Parathyroid adenoma (tissue), 2 donors: ENCODE measurements around the gene BSND.

Experiments used
- H2AFZ ChIP-seq: fragments of 300-600 bp; sonication (generic); one replicate; pipeline ENCODE4 v1.7.0; 2017; ENCODE audit warnings: antibody characterized with exemption, mild to moderate bottlenecking
- H3K27ac ChIP-seq: fragments of 300-600 bp; sonication (generic); one replicate; pipeline ENCODE4 v1.7.0; 2017
- H3K27me3 ChIP-seq: fragments of 300-600 bp; sonication (generic); one replicate; pipeline ENCODE4 v1.7.0; 2017; ENCODE audit warnings: low read length; ENCODE audit not compliant: control insufficient read depth, insufficient read depth
- H3K36me3 ChIP-seq: fragments of 300-600 bp; sonication (generic); one replicate; pipeline ENCODE4 v1.7.0; 2017; ENCODE audit warnings: low read length; ENCODE audit not compliant: control insufficient read depth, insufficient read depth
- H3K4me1 ChIP-seq: fragments of 300-600 bp; sonication (generic); one replicate; pipeline ENCODE4 v1.7.0; 2017; ENCODE audit warnings: control low read depth
- H3K4me2 ChIP-seq: fragments of 300-600 bp; sonication (generic); one replicate; pipeline ENCODE4 v1.7.0; 2017; ENCODE audit warnings: low read length
- H3K4me3 ChIP-seq: fragments of 300-600 bp; sonication (generic); one replicate; pipeline ENCODE4 v1.7.0; 2017; ENCODE audit warnings: low read depth, low read length
- H3K79me2 ChIP-seq: fragments of 300-600 bp; sonication (generic); one replicate; pipeline ENCODE4 v1.7.0; 2017; ENCODE audit warnings: control low read depth
- H3K9ac ChIP-seq: fragments of 300-600 bp; sonication (generic); one replicate; pipeline ENCODE4 v1.7.0; 2017; ENCODE audit warnings: mild to moderate bottlenecking
- H3K9me3 ChIP-seq: fragments of 300-600 bp; sonication (generic); one replicate; pipeline ENCODE4 v1.7.0; 2017; ENCODE audit warnings: low read length; ENCODE audit not compliant: control insufficient read depth
- TF ChIP-seq, protein P1 (sequence below): fragments of 300-600 bp; sonication (generic); IDR thresholded peaks from one replicate; pipeline ENCODE4 v1.7.0; 2017; ENCODE audit warnings: antibody characterized with exemption, mild to moderate bottlenecking
- donor health status: primary hyperparathyroidism.

Gene BSND

DNA sequence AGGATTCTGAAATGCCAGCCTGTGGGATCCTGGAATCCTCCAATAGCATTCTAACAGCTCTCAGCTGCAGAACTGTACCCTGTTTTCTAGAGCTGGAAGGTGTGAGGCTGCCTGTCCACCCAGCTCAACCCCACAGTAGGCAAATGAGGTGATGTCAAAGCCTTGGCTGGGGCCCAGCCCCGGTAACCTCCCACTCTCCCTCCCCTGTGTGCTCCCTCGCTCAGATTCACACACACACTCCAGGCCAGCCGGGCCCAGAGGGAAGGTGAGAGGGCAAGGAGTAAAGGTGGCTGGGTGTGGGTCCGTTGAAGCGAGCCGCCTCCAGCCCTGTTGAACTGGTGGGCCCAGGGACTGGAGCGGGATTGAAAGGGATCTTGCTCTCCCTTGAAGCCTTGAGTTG lies at the start of gene BSND:
BSND (plus strand) TSS at position 257 of the 400 bp plus-strand sequence. CDS start 254 bp downstream, outside the sequence.
- Histone ChIP-seq H3K9ac (no peak within 1 kb of the TSS), H3K9me3 (no peaks in the 10 kb centered on the region), H3K79me2 (no peaks in the 10 kb centered on the region), H3K27ac (no peak within 1 kb of the TSS), H3K4me1 (no peaks in the 10 kb centered on the region), H3K36me3 (no peaks in the 10 kb centered on the region), H3K4me2 (no peak within 1 kb of the TSS), H2AFZ (no peak within 1 kb of the TSS), H3K27me3 (no peaks in the 10 kb centered on the region), H3K4me3 (no peak within 1 kb of the TSS)
- TF ChIP-seq, protein P1, sequence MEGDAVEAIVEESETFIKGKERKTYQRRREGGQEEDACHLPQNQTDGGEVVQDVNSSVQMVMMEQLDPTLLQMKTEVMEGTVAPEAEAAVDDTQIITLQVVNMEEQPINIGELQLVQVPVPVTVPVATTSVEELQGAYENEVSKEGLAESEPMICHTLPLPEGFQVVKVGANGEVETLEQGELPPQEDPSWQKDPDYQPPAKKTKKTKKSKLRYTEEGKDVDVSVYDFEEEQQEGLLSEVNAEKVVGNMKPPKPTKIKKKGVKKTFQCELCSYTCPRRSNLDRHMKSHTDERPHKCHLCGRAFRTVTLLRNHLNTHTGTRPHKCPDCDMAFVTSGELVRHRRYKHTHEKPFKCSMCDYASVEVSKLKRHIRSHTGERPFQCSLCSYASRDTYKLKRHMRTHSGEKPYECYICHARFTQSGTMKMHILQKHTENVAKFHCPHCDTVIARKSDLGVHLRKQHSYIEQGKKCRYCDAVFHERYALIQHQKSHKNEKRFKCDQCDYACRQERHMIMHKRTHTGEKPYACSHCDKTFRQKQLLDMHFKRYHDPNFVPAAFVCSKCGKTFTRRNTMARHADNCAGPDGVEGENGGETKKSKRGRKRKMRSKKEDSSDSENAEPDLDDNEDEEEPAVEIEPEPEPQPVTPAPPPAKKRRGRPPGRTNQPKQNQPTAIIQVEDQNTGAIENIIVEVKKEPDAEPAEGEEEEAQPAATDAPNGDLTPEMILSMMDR = no peak

DNA sequence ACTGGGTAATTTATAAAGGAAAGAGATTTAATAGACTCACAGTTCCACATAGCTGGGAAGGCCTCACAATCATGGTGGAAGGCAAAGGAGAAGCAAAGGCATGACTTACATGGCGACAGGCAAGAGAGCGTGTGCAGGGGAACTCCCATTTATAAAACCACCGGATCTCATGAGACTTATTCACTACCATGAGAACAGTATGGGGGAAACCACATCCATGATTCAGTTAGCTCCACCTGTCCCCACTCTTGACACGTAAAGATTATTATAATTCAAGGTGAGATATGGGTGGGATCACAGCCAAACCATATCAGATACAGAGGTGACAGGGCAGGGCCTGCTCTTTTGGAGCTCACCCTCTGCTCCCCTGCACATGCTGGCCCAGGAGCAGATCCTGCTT lies 49.7 kb upstream of the BSND start:
- TF ChIP-seq, protein P1 = no peak
- Histone ChIP-seq H3K27ac (no peak overlapping the region), H3K4me3 (no peak overlapping the region), H3K9me3 (no peaks in the 10 kb centered on the region), H3K9ac (no peak overlapping the region), H3K27me3 (no peaks in the 10 kb centered on the region), H3K36me3 (no peaks in the 10 kb centered on the region), H2AFZ (no peak overlapping the region), H3K4me1 (no peaks in the 10 kb centered on the region), H3K79me2 (no peaks in the 10 kb centered on the region), H3K4me2 (no peak overlapping the region)

DNA sequence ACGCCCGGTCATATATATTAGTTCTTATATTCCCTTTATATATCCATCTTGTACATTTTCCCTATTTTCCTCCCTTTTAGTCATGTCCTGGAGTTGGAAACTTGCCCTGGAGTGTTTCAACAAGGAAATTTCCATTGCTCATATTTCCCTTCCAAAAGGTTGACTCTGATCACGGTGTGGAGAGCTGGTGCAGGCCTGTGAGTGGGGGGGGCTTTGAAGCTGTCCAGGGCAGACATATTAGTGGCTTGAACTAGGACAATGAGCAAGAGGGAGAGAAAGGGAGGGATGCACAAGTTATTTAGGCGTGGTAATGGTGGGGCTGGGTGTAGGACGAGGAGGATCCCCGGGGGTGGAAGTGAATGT lies 48.7 kb upstream of the BSND start:
- TF ChIP-seq, protein P1 = no peak
- H3K9ac ChIP-seq = no peak overlapping the region
- H3K79me2 ChIP-seq = no peaks in the 10 kb centered on the region
- no peaks in the 10 kb centered on the region for H3K4me1 ChIP-seq
- no peak overlapping the region for H3K27ac ChIP-seq
- H2AFZ ChIP-seq = peak overlapping the region; percentile 89
- H3K36me3 ChIP-seq = no peaks in the 10 kb centered on the region
- H3K4me3 ChIP-seq = no peak overlapping the region
- no peaks in the 10 kb centered on the region for H3K27me3 ChIP-seq
- no peaks in the 10 kb centered on the region for H3K9me3 ChIP-seq
- H3K4me2 ChIP-seq = no peak overlapping the region

DNA sequence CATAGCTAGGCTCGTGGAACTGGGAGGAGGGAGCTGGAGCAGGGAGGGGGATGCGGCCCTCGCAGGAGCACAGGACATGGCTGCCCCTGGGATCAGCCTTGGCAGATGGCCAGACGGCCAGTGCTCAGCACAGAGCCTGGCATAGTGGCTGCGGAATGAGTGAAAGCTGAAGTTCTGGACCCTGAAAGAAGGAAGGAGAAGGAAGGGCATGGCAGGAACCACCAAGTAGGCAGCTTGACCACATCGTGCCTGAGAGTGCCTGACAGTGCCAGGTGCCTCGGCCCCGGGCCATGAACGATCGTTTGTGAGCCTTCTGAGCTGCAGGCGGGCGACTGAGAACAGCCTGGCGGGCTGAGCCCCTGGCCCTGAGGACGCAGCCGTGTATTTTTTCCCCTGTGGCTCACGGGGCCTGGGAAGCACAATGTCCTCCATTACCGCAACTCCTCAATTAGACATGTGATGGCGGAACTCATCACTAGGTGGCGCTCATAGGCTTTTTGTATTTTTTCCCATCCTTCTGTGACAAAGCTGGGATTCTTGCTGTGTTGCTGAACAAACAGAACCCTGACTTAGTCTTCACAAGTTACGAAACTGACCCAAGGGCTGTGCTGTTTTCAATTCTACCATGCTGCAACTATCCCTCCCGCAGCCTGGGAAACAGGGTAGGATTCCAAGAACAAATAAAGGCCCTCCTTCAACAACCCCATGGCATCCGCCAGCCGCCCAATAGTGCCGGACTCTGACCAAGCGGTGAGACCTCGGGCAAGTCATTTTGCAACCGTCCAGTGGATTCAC lies 48.2 kb upstream of the BSND start:
- H3K4me1 ChIP-seq = no peaks in the 10 kb centered on the region
- H3K4me3 ChIP-seq = no peak overlapping the region
- TF ChIP-seq, protein P1 = peak; percentile 57
- no peak overlapping the region for H3K27ac ChIP-seq
- no peaks in the 10 kb centered on the region for H3K79me2 ChIP-seq
- H3K9ac ChIP-seq = no peak overlapping the region
- H3K36me3 ChIP-seq = no peaks in the 10 kb centered on the region
- H3K27me3 ChIP-seq = no peaks in the 10 kb centered on the region
- peak overlapping the region; percentile 89 for H2AFZ ChIP-seq
- H3K4me2 ChIP-seq = peak overlapping the region; percentile 42
- H3K9me3 ChIP-seq = no peaks in the 10 kb centered on the region

DNA sequence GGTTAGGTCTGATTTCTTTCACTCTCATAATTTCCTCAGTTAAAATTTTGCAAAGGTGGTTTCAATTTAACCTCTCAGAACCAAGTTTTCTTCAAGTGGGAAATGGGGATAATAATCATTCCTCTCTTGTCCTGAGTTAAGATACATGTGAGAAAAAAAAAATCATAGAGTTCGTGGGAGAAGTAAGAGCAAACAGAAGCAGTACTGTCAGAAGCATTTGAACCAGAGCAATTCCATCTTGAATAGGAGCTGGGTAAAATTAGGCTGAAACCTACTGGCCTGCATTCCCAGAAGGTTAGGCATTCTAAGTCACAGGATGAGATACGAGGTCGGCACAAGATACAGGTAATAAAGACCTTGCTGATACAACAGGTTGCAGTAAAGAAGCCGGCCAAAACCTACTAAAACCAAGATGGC lies 46.9 kb upstream of the BSND start:
- TF ChIP-seq, protein P1 = no peak
- H3K9ac ChIP-seq = no peak overlapping the region
- no peaks in the 10 kb centered on the region for H3K9me3 ChIP-seq
- no peaks in the 10 kb centered on the region for H3K79me2 ChIP-seq
- H3K4me1 ChIP-seq = no peaks in the 10 kb centered on the region
- no peaks in the 10 kb centered on the region for H3K36me3 ChIP-seq
- H3K27me3 ChIP-seq = no peaks in the 10 kb centered on the region
- H3K4me2 ChIP-seq = no peak overlapping the region
- no peak overlapping the region for H2AFZ ChIP-seq
- no peak overlapping the region for H3K27ac ChIP-seq
- H3K4me3 ChIP-seq = no peak overlapping the region
